Natural killer cell (primary cell): ENCODE data around the gene JCHAIN. TPM values are rescaled to one million over a fixed set of nuclear protein-coding genes. Genes with fewer than 3 reads are reported as not detected.

Experiments used
- ATAC-seq, 3 donors: fragments of 150-1000 bp in 2 of 3; fragments of 200-7000 bp in 1 of 3; cut with Tn5 transposase; 1 replicate in 1 of 3; 2 replicates in 2 of 3; pipeline ENCODE4 v1.10.0; 2021; ENCODE audit warnings: mild to moderate bottlenecking in 2 of 3, moderate library complexity in 2 of 3
- DNase-seq, 2 donors: peaks; one replicate each; pipeline versions ENCODE4 v3.0.0 to v3.0.0-alpha.2; 2013 to 2021; ENCODE audit warnings: mixed read lengths in 1 of 2
- H3K27ac ChIP-seq: one replicate; pipeline ENCODE4 v1.5.1; 2013; ENCODE audit warnings: mild to moderate bottlenecking, low read length
- H3K27me3 ChIP-seq: one replicate; pipeline ENCODE4 v1.6.1; 2013; ENCODE audit warnings: low read length; ENCODE audit not compliant: control insufficient read depth, insufficient read depth
- H3K36me3 ChIP-seq: one replicate; pipeline ENCODE4 v1.6.1; 2013; ENCODE audit warnings: low read length; ENCODE audit not compliant: control insufficient read depth, insufficient read depth
- H3K4me1 ChIP-seq: one replicate; pipeline ENCODE4 v1.6.1; 2013; ENCODE audit warnings: low read length; ENCODE audit not compliant: control insufficient read depth, insufficient read depth
- H3K4me3 ChIP-seq: one replicate; pipeline ENCODE4 v1.5.1; 2013; ENCODE audit warnings: low read length
- H3K9me3 ChIP-seq: one replicate; pipeline ENCODE4 v1.6.1; 2013; ENCODE audit warnings: low read length; ENCODE audit not compliant: control insufficient read depth, insufficient read depth
- H3K27ac Mint-ChIP-seq, 2 donors: one replicate each; pipeline ENCODE4 v1.8.0; 2022; ENCODE audit warnings: mild to moderate bottlenecking in 2 of 2, mixed read lengths in 2 of 2, moderate library complexity in 1 of 2
- H3K27me3 Mint-ChIP-seq, 2 donors: one replicate each; pipeline ENCODE4 v1.8.0; 2022; ENCODE audit warnings: low read depth in 2 of 2, mixed read lengths in 2 of 2
- H3K36me3 Mint-ChIP-seq: one replicate; pipeline ENCODE4 v1.8.0; 2022; ENCODE audit warnings: mixed read lengths
- H3K4me1 Mint-ChIP-seq, 2 donors: one replicate each; pipeline ENCODE4 v1.8.0; 2022; ENCODE audit warnings: mixed read lengths in 2 of 2
- H3K4me3 Mint-ChIP-seq: one replicate; pipeline ENCODE4 v1.8.0; 2022; ENCODE audit warnings: mild to moderate bottlenecking, moderate library complexity, mixed read lengths
- H3K9me3 Mint-ChIP-seq, 2 donors: one replicate each; pipeline ENCODE4 v1.8.0; 2022; ENCODE audit warnings: mixed read lengths in 2 of 2
- CTCF ChIP-seq: fragments of 200-600 bp; IDR thresholded peaks from one replicate; pipeline ENCODE4 v1.8.0; 2022; ENCODE audit warnings: antibody characterized with exemption
- WGBS: methylation state at CpG from one replicate; pipeline ENCODE4 v1.1.7; 2013; ENCODE audit warnings: missing lambda C conversion rate; ENCODE audit not compliant: insufficient coverage; 5-methylcytosine and 5-hydroxymethylcytosine counted together
- intact Hi-C: fragments of 100-400 bp; cut with micrococcal nuclease; formaldehyde crosslinking; loops from one replicate; pipeline ENCODE4 v1.14.2; 2022
- total RNA-seq, 4 donors: library from RNA; stranded (reverse); fragments of 120-200 nt in 1 of 4; gene quantifications; one replicate each; pipeline versions ENCODE4 v1.2.3 to v1.2.4, GENCODE V29; 2013 to 2022

The JCHAIN gene
- total RNA-seq, 3 donors from 2014 or later (not counting 1 experiment from before 2014, with no cell fraction given), result 1.6 to 1,035 (median 3.5) TPM

- Histone ChIP-seq H3K36me3 (no peaks in the 10 kb centered on the region), H3K27me3 (no peaks in the 10 kb centered on the region), H3K27ac (peak overlapping the region; percentile 62), H3K9me3 (no peaks in the 10 kb centered on the region), H3K4me1 (peaks cover 10% of the 10 kb centered on the region), H3K4me3 (no peak overlapping the region)
- Mint-ChIP-seq H3K27me3 (no peaks in the 10 kb centered on the region), H3K27ac (no peak overlapping the region), H3K4me3 (no peak overlapping the region), H3K4me1 (peaks cover 7 to 14% of the 10 kb centered on the region in 2 donors), H3K36me3 (no peaks in the 10 kb centered on the region), H3K9me3 (no peaks in the 10 kb centered on the region)
- intact Hi-C loops, result no loop called here
- TF ChIP-seq CTCF, result no peak
- 74% methylated on average over 6 of the region's 7 CpGs for WGBS
- ATAC-seq, result peak in 2 of 3 donors; percentile 24 to 56
- DNase-seq, result no peak
Measured at GRCh38 chr4:70713453-70714078, 47.3 kb upstream of the JCHAIN start.

GRCh38 chr4:70712604-70713452, 46.5 kb upstream of the JCHAIN start:
- no peak for ATAC-seq

GRCh38 chr4:70712150-70712549, 45.8 kb upstream of the JCHAIN start:
- Histone ChIP-seq H3K4me1 (peaks cover 11% of the 10 kb centered on the region), H3K36me3 (no peaks in the 10 kb centered on the region), H3K4me3 (no peak overlapping the region), H3K27ac (no peak overlapping the region), H3K9me3 (no peaks in the 10 kb centered on the region), H3K27me3 (no peaks in the 10 kb centered on the region)
- no peak for TF ChIP-seq CTCF
- Mint-ChIP-seq H3K9me3 (no peaks in the 10 kb centered on the region), H3K36me3 (no peaks in the 10 kb centered on the region), H3K27me3 (no peaks in the 10 kb centered on the region), H3K27ac (no peak overlapping the region), H3K4me1 (peaks cover 7 to 9% of the 10 kb centered on the region in 2 donors), H3K4me3 (no peak overlapping the region)
- intact Hi-C loops, result no loop called here
- no peak for DNase-seq
- no peak for ATAC-seq
- WGBS, result 90% methylated on average over 3 of the region's 3 CpGs

More at GRCh38 chr4:70712604-70713452, 46.5 kb upstream of the JCHAIN start:
- H3K4me3 ChIP-seq, result no peak overlapping the region
- no peaks in the 10 kb centered on the region for H3K9me3 ChIP-seq
- no peak for DNase-seq
- 80% methylated on average over 7 of the region's 7 CpGs for WGBS
- H3K36me3 ChIP-seq, result no peaks in the 10 kb centered on the region
- Mint-ChIP-seq H3K4me3 (no peak overlapping the region), H3K27me3 (no peaks in the 10 kb centered on the region), H3K9me3 (no peaks in the 10 kb centered on the region), H3K36me3 (no peaks in the 10 kb centered on the region), H3K27ac (no peak overlapping the region), H3K4me1 (peaks cover 7 to 14% of the 10 kb centered on the region in 2 donors)
- TF ChIP-seq CTCF, result no peak
- peaks cover 10% of the 10 kb centered on the region for H3K4me1 ChIP-seq
- H3K27me3 ChIP-seq, result no peaks in the 10 kb centered on the region
- peak overlapping the region; percentile 62 for H3K27ac ChIP-seq
- intact Hi-C loops, result no loop called here
